Measurements from ENCODE around the gene ZSCAN25. TPM values are rescaled to one million over a fixed set of nuclear protein-coding genes. Genes with fewer than 3 reads are reported as not detected.

Gene ZSCAN25
- total RNA-seq, 2 donors from 2014 or later, result 22.2 to 23.1 TPM

DNA sequence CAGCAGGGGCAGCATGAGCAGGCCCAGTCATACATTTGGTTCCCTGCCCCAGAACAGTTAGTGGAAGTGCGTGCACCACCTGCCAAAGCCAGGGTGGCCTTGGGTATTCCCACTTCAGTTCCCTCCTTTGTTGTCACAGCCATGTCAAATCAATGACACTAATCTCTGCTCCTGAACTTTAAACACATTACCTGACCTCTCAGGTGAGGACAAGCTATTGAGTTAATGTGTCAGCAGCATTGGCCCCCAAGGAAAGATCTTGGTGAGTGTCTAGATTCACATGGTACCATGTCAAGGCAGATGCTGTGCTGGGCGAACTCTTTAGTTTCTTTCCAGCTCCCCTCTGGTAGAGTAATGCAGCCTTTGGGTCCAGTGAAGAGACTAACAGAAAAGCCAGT lies 60.9 kb downstream of the ZSCAN25 start:
- Mint-ChIP-seq H3K27ac (no peak overlapping the region), H3K27me3 (ENCODE audit: insufficient read depth) (peaks cover 3% of the 10 kb centered on the region), H3K4me3 (no peak overlapping the region), H3K4me1 (peaks cover 7% of the 10 kb centered on the region), H3K9me3 (peaks cover 13% of the 10 kb centered on the region), H3K36me3 (ENCODE audit: low read depth) (peaks cover 4% of the 10 kb centered on the region)
- Histone ChIP-seq H3K9ac (ENCODE audit: extremely low read depth, low read length, poor library complexity, severe bottlenecking) (no peak overlapping the region), H3K36me3 (ENCODE audit: control insufficient read depth, insufficient read depth, low read length) (no peaks in the 10 kb centered on the region), H3K27me3 (ENCODE audit: control insufficient read depth, insufficient read depth, low read length, poor library complexity, severe bottlenecking) (no peaks in the 10 kb centered on the region), H3K27ac (ENCODE audit: low read depth, low read length) (no peak overlapping the region), H3K4me3 (ENCODE audit: low read length) (no peak overlapping the region), H3K9me3 (ENCODE audit: control insufficient read depth, low read length) (peaks cover 16% of the 10 kb centered on the region), H3K4me1 (ENCODE audit: control insufficient read depth, insufficient read depth, low read length) (no peaks in the 10 kb centered on the region)
- TF ChIP-seq, protein P1, sequence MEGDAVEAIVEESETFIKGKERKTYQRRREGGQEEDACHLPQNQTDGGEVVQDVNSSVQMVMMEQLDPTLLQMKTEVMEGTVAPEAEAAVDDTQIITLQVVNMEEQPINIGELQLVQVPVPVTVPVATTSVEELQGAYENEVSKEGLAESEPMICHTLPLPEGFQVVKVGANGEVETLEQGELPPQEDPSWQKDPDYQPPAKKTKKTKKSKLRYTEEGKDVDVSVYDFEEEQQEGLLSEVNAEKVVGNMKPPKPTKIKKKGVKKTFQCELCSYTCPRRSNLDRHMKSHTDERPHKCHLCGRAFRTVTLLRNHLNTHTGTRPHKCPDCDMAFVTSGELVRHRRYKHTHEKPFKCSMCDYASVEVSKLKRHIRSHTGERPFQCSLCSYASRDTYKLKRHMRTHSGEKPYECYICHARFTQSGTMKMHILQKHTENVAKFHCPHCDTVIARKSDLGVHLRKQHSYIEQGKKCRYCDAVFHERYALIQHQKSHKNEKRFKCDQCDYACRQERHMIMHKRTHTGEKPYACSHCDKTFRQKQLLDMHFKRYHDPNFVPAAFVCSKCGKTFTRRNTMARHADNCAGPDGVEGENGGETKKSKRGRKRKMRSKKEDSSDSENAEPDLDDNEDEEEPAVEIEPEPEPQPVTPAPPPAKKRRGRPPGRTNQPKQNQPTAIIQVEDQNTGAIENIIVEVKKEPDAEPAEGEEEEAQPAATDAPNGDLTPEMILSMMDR (conservative IDR thresholded peaks at IDR 0.05), result no peak
- DNase-seq, result no peak
- 91 to 100% methylated on average over 2 of the region's 2 CpGs for WGBS, 2 experiments (ENCODE audit: insufficient coverage in 1 of 2, insufficient read length in 1 of 2)

DNA sequence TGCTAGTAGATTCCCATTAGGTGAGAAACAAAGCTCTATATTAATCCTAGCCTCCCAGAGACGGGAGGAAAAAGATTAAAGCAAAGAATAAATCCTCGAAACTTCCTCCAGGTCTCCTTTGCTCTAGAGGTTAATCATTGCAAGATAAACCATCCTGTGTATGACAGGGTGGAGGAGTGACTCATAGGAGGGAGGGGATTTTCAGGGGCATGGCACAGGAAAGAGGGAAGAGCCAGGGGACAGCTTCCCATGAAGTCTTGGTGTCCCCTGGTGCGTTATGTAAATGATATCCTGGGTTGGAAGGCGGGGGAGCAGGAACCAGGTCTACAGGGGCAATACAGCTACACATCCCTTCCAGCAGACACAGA lies 62.3 kb downstream of the ZSCAN25 start:
- H3K36me3 Mint-ChIP-seq (ENCODE audit: low read depth), result peaks cover 4% of the 10 kb centered on the region
- TF ChIP-seq, protein P1 (conservative IDR thresholded peaks at IDR 0.05), result no peak
- peak; percentile 57 for DNase-seq
- H3K4me3 Mint-ChIP-seq, result no peak overlapping the region
- peak overlapping the region; percentile 81 for H3K27ac Mint-ChIP-seq
- peaks cover 23% of the 10 kb centered on the region for H3K9me3 Mint-ChIP-seq
- H3K36me3 ChIP-seq (ENCODE audit: control insufficient read depth, insufficient read depth, low read length), result no peaks in the 10 kb centered on the region
- peaks cover 18% of the 10 kb centered on the region for H3K9me3 ChIP-seq (ENCODE audit: control insufficient read depth, low read length)
- no peaks in the 10 kb centered on the region for H3K4me1 ChIP-seq (ENCODE audit: control insufficient read depth, insufficient read depth, low read length)
- no peak overlapping the region for H3K9ac ChIP-seq (ENCODE audit: extremely low read depth, low read length, poor library complexity, severe bottlenecking)
- peaks cover 7% of the 10 kb centered on the region for H3K4me1 Mint-ChIP-seq
- H3K27me3 Mint-ChIP-seq (ENCODE audit: insufficient read depth), result peaks cover 4% of the 10 kb centered on the region
- WGBS, 2 experiments (ENCODE audit: insufficient coverage in 1 of 2, insufficient read length in 1 of 2), result 67 to 72% methylated on average over 2 to 4 of the region's 4 CpGs
- no peak overlapping the region for H3K4me3 ChIP-seq (ENCODE audit: low read length)
- no peak overlapping the region for H3K27ac ChIP-seq (ENCODE audit: low read depth, low read length)
- no peaks in the 10 kb centered on the region for H3K27me3 ChIP-seq (ENCODE audit: control insufficient read depth, insufficient read depth, low read length, poor library complexity, severe bottlenecking)

DNA sequence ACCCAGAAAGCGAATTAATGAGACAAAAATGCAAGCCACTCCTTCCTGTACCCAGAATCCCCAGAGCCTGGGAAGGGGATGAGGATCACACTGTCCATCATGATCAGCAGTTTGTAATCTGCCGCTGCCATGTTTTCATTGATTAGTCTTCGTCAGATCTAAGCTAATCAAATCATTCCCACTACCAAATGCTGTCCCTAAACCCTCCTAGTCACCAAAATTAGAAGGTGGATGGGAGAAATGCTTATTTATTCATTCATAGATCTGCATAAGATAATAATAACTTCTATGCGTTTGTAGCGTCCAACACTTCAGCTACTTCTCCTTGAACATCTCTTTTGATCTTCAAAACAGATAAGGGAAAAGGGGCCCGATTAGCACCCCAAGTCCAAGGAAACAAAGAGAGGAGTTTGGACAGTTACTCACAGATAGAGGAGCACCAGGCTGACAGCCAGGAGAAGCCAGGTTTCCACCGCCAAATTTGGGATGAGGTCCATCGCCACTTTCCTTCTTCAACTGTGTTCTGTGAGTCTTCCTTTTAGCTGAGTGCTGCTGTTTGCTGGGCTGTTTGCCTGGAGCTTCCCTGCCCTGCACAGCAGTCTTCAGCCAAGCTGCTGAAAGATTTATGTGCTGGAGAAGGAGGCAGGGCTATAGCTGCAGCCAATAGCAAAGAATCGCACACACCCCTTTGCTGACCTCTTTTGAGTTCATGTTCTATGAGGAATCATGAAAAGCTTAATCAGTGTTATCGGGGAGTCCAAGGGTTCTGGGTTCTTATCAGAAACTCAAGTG lies 62.9 kb downstream of the ZSCAN25 start, which contains the start of gene CYP3A5:
CYP3A5 (minus strand) TSS at position 597 of the 792 bp plus-strand sequence; CDS start at position 497, 100 bp downstream.
- Mint-ChIP-seq H3K27ac (peak within 1 kb of the TSS; percentile 81), H3K27me3 (ENCODE audit: insufficient read depth) (peaks cover 4% of the 10 kb centered on the region), H3K9me3 (peaks cover 23% of the 10 kb centered on the region), H3K4me3 (no peak within 1 kb of the TSS), H3K36me3 (ENCODE audit: low read depth) (peaks cover 4% of the 10 kb centered on the region), H3K4me1 (peaks cover 7% of the 10 kb centered on the region)
- no peak within 1 kb of the TSS for H3K9ac ChIP-seq (ENCODE audit: extremely low read depth, low read length, poor library complexity, severe bottlenecking)
- no peak for DNase-seq
- no peaks in the 10 kb centered on the region for H3K4me1 ChIP-seq (ENCODE audit: control insufficient read depth, insufficient read depth, low read length)
- TF ChIP-seq, protein P1 (conservative IDR thresholded peaks at IDR 0.05), result no peak
- 89 to 90% methylated on average over 3 to 10 of the region's 10 CpGs for WGBS, 2 experiments (ENCODE audit: insufficient coverage in 1 of 2, insufficient read length in 1 of 2)
- peaks cover 18% of the 10 kb centered on the region for H3K9me3 ChIP-seq (ENCODE audit: control insufficient read depth, low read length)
- H3K4me3 ChIP-seq (ENCODE audit: low read length), result no peak within 1 kb of the TSS
- H3K36me3 ChIP-seq (ENCODE audit: control insufficient read depth, insufficient read depth, low read length), result no peaks in the 10 kb centered on the region
- H3K27ac ChIP-seq (ENCODE audit: low read depth, low read length), result no peak within 1 kb of the TSS
- H3K27me3 ChIP-seq (ENCODE audit: control insufficient read depth, insufficient read depth, low read length, poor library complexity, severe bottlenecking), result no peaks in the 10 kb centered on the region

Other genes starting within 250 kb of the ZSCAN25 start
- gene ARPC1B, start 242.2 kb upstream of the ZSCAN25 start, total RNA-seq, result 10 to 100 TPM; 53.3 to 73.9 TPM
- gene PDAP1, start 208.3 kb upstream of the ZSCAN25 start, total RNA-seq, result 100 to 1,000 TPM; 147 to 165 TPM
- 100 to 1,000 TPM; 102 to 117 TPM for gene BUD31, start 208.0 kb upstream of the ZSCAN25 start, total RNA-seq
- gene PTCD1, start 178.1 kb upstream of the ZSCAN25 start, total RNA-seq, result 10 to 100 TPM; 11.9 to 12.5 TPM
- gene CPSF4, start 178.0 kb upstream of the ZSCAN25 start, total RNA-seq, result 100 to 1,000 TPM in 1 of 2 donors, 10 to 100 TPM in 1; 87.3 to 126 TPM
- gene ATP5MF, start 150.8 kb upstream of the ZSCAN25 start, total RNA-seq, result 100 to 1,000 TPM; 455 to 472 TPM
- 10 to 100 TPM; 13.7 to 16.5 TPM for gene ZNF789, start 144.1 kb upstream of the ZSCAN25 start, total RNA-seq
- 10 to 100 TPM; 21.0 to 22.0 TPM for gene ZNF394, start 116.7 kb upstream of the ZSCAN25 start, total RNA-seq
- gene ZKSCAN5, start 112.3 kb upstream of the ZSCAN25 start, total RNA-seq, result 10 to 100 TPM; 14.9 to 18.2 TPM
- 1 to 10 TPM; 7.7 to 8.3 TPM for gene FAM200A, start 64.8 kb upstream of the ZSCAN25 start, total RNA-seq
- 10 to 100 TPM; 57.0 to 58.2 TPM for gene ZNF655, start 58.3 kb upstream of the ZSCAN25 start, total RNA-seq
- gene TMEM225B, start 18.7 kb upstream of the ZSCAN25 start, total RNA-seq, result 1 to 10 TPM in 1 of 2 donors, under 1 TPM in 1; 0.26 to 3.2 TPM
- under 1 TPM; 0.38 to 0.42 TPM for gene CYP3A5, start 63.0 kb downstream of the ZSCAN25 start, total RNA-seq
- not detected for gene CYP3A7, start 118.2 kb downstream of the ZSCAN25 start, total RNA-seq
- under 1 TPM in 1 of 2 donors, not detected in 1; 0.11 TPM for gene CYP3A4, start 167.2 kb downstream of the ZSCAN25 start, total RNA-seq
- under 1 TPM; 0.31 to 0.60 TPM for gene CYP3A43, start 211.1 kb downstream of the ZSCAN25 start, total RNA-seq